Right lung (tissue), 10 donors: ENCODE data around the gene TWF1. TPM values are rescaled to one million over a fixed set of nuclear protein-coding genes. Genes with fewer than 3 reads are reported as not detected.
A peak's percentile ranks its signal among the peaks of the same experiment; 100 is the strongest.
"Not testable (repeated sequence)": the region's sequence is repeated elsewhere in the genome, so short reads cannot be mapped to it uniquely, and the experiment has no call there.

Experiments used
- DNase-seq, 2 donors: peaks; one replicate each; pipeline ENCODE4 v3.0.0-alpha.2; 2013
- long read RNA-seq, 8 donors: transcript quantifications; one replicate each; lab custom pipeline, GENCODE V29; 2026
- polyA plus RNA-seq, 5 donors: library from polyadenylated mRNA; unstranded; fragments of 120-200 nt; gene quantifications; one replicate each; pipeline versions ENCODE4 v1.2.1 to v1.2.3, GENCODE V29; 2013; ENCODE audit warnings: inconsistent platforms in 1 of 5, low replicate concordance in 1 of 5; ENCODE audit not compliant: insufficient read length in 5 of 5, insufficient read depth in 1 of 5

TWF1 gene
- polyA plus RNA-seq: 10 to 100 TPM; 54.2 to 85.1 (median 70.2) TPM
- long read RNA-seq, donor 1, transcript TWF1-201 (9 exons, 3,045 nt): major isoform, 34 of 37 reads
- long read RNA-seq, donor 1, partial matches to known transcripts: 0 of 37 reads
- long read RNA-seq, donor 1, other reads (novel, unspliced or antisense): 0 of 37 reads
- long read RNA-seq, donor 2, transcript TWF1-201 (9 exons, 3,045 nt): major isoform, 8 of 9 reads
- long read RNA-seq, donor 2, partial matches to known transcripts: 0 of 9 reads
- long read RNA-seq, donor 2, other reads (novel, unspliced or antisense): 0 of 9 reads
- long read RNA-seq, donor 3, transcript TWF1-201 (9 exons, 3,045 nt): major isoform, 9 of 11 reads
- long read RNA-seq, donor 3, partial matches to known transcripts: 0 of 11 reads
- long read RNA-seq, donor 3, other reads (novel, unspliced or antisense): 0 of 11 reads
- long read RNA-seq, donor 4, transcript TWF1-201 (9 exons, 3,045 nt): major isoform, 10 of 11 reads
- long read RNA-seq, donor 4, partial matches to known transcripts: 0 of 11 reads
- long read RNA-seq, donor 4, other reads (novel, unspliced or antisense): 0 of 11 reads
- long read RNA-seq, donor 5, transcript TWF1-201 (9 exons, 3,045 nt): major isoform, 34 of 43 reads
- long read RNA-seq, donor 5, partial matches to known transcripts: 6 of 43 reads
- long read RNA-seq, donor 5, other reads (novel, unspliced or antisense): 0 of 43 reads
- long read RNA-seq, donor 6, transcript TWF1-201 (9 exons, 3,045 nt): major isoform, 23 of 24 reads
- long read RNA-seq, donor 6, partial matches to known transcripts: 0 of 24 reads
- long read RNA-seq, donor 6, other reads (novel, unspliced or antisense): 0 of 24 reads
- long read RNA-seq, donor 7, transcript TWF1-201 (9 exons, 3,045 nt): major isoform, 18 of 22 reads
- long read RNA-seq, donor 7, partial matches to known transcripts: 0 of 22 reads
- long read RNA-seq, donor 7, other reads (novel, unspliced or antisense): 0 of 22 reads
- long read RNA-seq, donor 8, transcript TWF1-201 (9 exons, 3,045 nt): major isoform, 12 of 12 reads
- long read RNA-seq, donor 8, partial matches to known transcripts: 0 of 12 reads
- long read RNA-seq, donor 8, other reads (novel, unspliced or antisense): 0 of 12 reads

- peak; percentile 86 to 91 for DNase-seq
These were observed at the start of gene TWF1 for GRCh38 chr12:43805860-43806736. Gene TWF1 (minus strand): TSS chr12:43806317. CDS start chr12:43806245, 72 bp downstream.

- no peak for DNase-seq
These were observed 46.6 kb upstream of the TWF1 start for GRCh38 chr12:43852744-43853143.

- no peak for DNase-seq
These were observed 42.7 kb upstream of the TWF1 start for GRCh38 chr12:43848786-43849185.

GRCh38 chr12:43848226-43848507 lies 42.0 kb upstream of the TWF1 start:
- DNase-seq: no peak

GRCh38 chr12:43847425-43848225 lies 41.5 kb upstream of the TWF1 start:
- DNase-seq: not testable (repeated sequence)

GRCh38 chr12:43842259-43842658 lies 36.1 kb upstream of the TWF1 start:
- DNase-seq: no peak

- DNase-seq: peak in 1 of 2 donors; percentile 19
These were observed 35.1 kb upstream of the TWF1 start for GRCh38 chr12:43841253-43841652.

- DNase-seq: no peak
These were observed 34.2 kb upstream of the TWF1 start for GRCh38 chr12:43840338-43840737.

- peak; percentile 11 to 15 for DNase-seq
These were observed 30.4 kb upstream of the TWF1 start for GRCh38 chr12:43836475-43836989.

GRCh38 chr12:43835656-43836474 lies 29.7 kb upstream of the TWF1 start, which contains the start of gene TMEM117:
Gene TMEM117 (plus strand): TSS chr12:43836081.
- peak; percentile 68 to 71 for DNase-seq

- DNase-seq: no peak
These were observed 29.1 kb upstream of the TWF1 start for GRCh38 chr12:43835264-43835655.

- no peak for DNase-seq
These were observed 26.5 kb upstream of the TWF1 start for GRCh38 chr12:43832463-43833168.

GRCh38 chr12:43827093-43827492 lies 21.0 kb upstream of the TWF1 start:
- DNase-seq: no peak

- DNase-seq: no peak
These were observed 20.6 kb upstream of the TWF1 start for GRCh38 chr12:43826681-43827080.

- no peak for DNase-seq
These were observed 18.2 kb upstream of the TWF1 start for GRCh38 chr12:43824207-43824775.

GRCh38 chr12:43816168-43816567 lies 10.1 kb upstream of the TWF1 start:
- DNase-seq: no peak

GRCh38 chr12:43815416-43815815 lies 9.3 kb upstream of the TWF1 start:
- no peak for DNase-seq

- no peak for DNase-seq
These were observed 6.8 kb upstream of the TWF1 start for GRCh38 chr12:43812926-43813325.
